ENCODE measurements around the gene MID1.

MID1 gene

GRCh38 chrX:10582945-10583344 lies 37.4 kb downstream of the MID1 start:
- in situ Hi-C loops (cut with MboI; ENCODE audit: low pct_unique_long_range_greater_than_20kb, low sequenced_read_pairs, unreplicated experiment): no loop called here
- no peak for TF ChIP-seq CTCF (IDR thresholded peaks at IDR 0.05; ENCODE audit: extremely low read depth, insufficient read depth, missing control alignments)
- no peak for DNase-seq (ENCODE audit: low spot score)

- no peak for TF ChIP-seq CTCF (IDR thresholded peaks at IDR 0.05; ENCODE audit: extremely low read depth, insufficient read depth, missing control alignments)
- DNase-seq (ENCODE audit: low spot score): no peak
- in situ Hi-C loops (cut with MboI; ENCODE audit: low pct_unique_long_range_greater_than_20kb, low sequenced_read_pairs, unreplicated experiment): no loop called here
These were observed 38.1 kb downstream of the MID1 start for GRCh38 chrX:10582215-10582733.

GRCh38 chrX:10579112-10580011 lies 41.0 kb downstream of the MID1 start:
- in situ Hi-C loops (cut with MboI; ENCODE audit: low pct_unique_long_range_greater_than_20kb, low sequenced_read_pairs, unreplicated experiment): no loop called here
- TF ChIP-seq CTCF (IDR thresholded peaks at IDR 0.05; ENCODE audit: extremely low read depth, insufficient read depth, missing control alignments): no peak
- DNase-seq (ENCODE audit: low spot score): no peak

GRCh38 chrX:10578527-10578926 lies 41.9 kb downstream of the MID1 start:
- in situ Hi-C loops (cut with MboI; ENCODE audit: low pct_unique_long_range_greater_than_20kb, low sequenced_read_pairs, unreplicated experiment): no loop called here
- TF ChIP-seq CTCF (IDR thresholded peaks at IDR 0.05; ENCODE audit: extremely low read depth, insufficient read depth, missing control alignments): no peak

GRCh38 chrX:10577853-10578252 lies 42.5 kb downstream of the MID1 start:
- no peak for DNase-seq (ENCODE audit: low spot score)
- in situ Hi-C loops (cut with MboI; ENCODE audit: low pct_unique_long_range_greater_than_20kb, low sequenced_read_pairs, unreplicated experiment): no loop called here
- no peak for TF ChIP-seq CTCF (IDR thresholded peaks at IDR 0.05; ENCODE audit: extremely low read depth, insufficient read depth, missing control alignments)

More at GRCh38 chrX:10578527-10578926, 41.9 kb downstream of the MID1 start:
- DNase-seq (ENCODE audit: low spot score): no peak

- in situ Hi-C loops (cut with MboI; ENCODE audit: low pct_unique_long_range_greater_than_20kb, low sequenced_read_pairs, unreplicated experiment): no loop called here
- no peak for DNase-seq (ENCODE audit: low spot score)
These were observed 43.5 kb downstream of the MID1 start for GRCh38 chrX:10576777-10577447.

More at GRCh38 chrX:10576777-10577447, 43.5 kb downstream of the MID1 start:
- TF ChIP-seq CTCF (IDR thresholded peaks at IDR 0.05; ENCODE audit: extremely low read depth, insufficient read depth, missing control alignments): no peak

All from GM13977 (cell line).